ENCODE data around the gene H1-8. TPM values are rescaled to one million over a fixed set of nuclear protein-coding genes. Genes with fewer than 3 reads are reported as not detected.

The H1-8 gene
- total RNA-seq, 5 donors from 2014 or later (not counting 1 experiment from before 2014, with no cell fraction given), result not detected

DNA sequence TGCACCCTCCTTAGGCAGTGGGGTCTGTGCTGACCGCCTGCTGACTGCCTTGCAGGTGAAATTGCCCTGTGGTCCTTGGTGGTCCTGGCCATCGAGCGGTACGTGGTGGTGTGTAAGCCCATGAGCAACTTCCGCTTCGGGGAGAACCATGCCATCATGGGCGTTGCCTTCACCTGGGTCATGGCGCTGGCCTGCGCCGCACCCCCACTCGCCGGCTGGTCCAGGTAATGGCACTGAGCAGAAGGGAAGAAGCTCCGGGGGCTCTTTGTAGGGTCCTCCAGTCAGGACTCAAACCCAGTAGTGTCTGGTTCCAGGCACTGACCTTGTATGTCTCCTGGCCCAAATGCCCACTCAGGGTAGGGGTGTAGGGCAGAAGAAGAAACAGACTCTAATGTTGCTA, 12.2 kb upstream of the H1-8 start:
- H3K27me3 ChIP-seq (replicated peaks in 1 of 2; ENCODE audit: control insufficient read depth in 2 of 2, extremely low read depth in 1 of 2, insufficient read depth in 2 of 2, low read length in 1 of 2), result peaks cover 0 to 15% of the 10 kb centered on the region in 2 experiments
- no peaks in the 10 kb centered on the region for H3K9me3 ChIP-seq
- Mint-ChIP-seq H3K4me1 (no peaks in the 10 kb centered on the region), H3K9me3 (no peaks in the 10 kb centered on the region), H3K4me3 (no peak overlapping the region), H3K36me3 (no peaks in the 10 kb centered on the region), H3K27ac (no peak overlapping the region), H3K27me3 (peaks cover 0 to 2% of the 10 kb centered on the region in 2 donors)
- H3K4me3 ChIP-seq (ENCODE audit: control insufficient read depth in 1 of 2, extremely low read depth in 1 of 2, low read length in 1 of 2), result no peak overlapping the region
- ChIA-PET CTCF (no interaction called here), POLR2A (no interaction called here)
- ATAC-seq (replicated peaks in 1 of 4), result no peak
- 95% methylated on average over 11 of the region's 13 CpGs for WGBS (ENCODE audit: insufficient coverage)
- no peak for DNase-seq
- no peaks in the 10 kb centered on the region for H3K4me1 ChIP-seq (ENCODE audit: control insufficient read depth in 1 of 2, extremely low read depth in 1 of 2, insufficient read depth in 2 of 2, low read length in 2 of 2)
- no peaks in the 10 kb centered on the region for H3K36me3 ChIP-seq (ENCODE audit: control insufficient read depth in 2 of 2, extremely low read depth in 1 of 2, insufficient read depth in 1 of 2, low read length in 1 of 2)
- no peak overlapping the region for H3K27ac ChIP-seq (ENCODE audit: low read length)

DNA sequence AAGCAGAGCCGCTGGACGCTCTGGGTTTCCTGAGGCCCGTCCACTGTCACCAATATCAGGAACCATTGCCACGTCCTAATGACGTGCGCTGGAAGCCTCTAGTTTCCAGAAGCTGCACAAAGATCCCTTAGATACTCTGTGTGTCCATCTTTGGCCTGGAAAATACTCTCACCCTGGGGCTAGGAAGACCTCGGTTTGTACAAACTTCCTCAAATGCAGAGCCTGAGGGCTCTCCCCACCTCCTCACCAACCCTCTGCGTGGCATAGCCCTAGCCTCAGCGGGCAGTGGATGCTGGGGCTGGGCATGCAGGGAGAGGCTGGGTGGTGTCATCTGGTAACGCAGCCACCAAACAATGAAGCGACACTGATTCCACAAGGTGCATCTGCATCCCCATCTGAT, 11.3 kb upstream of the H1-8 start:
- Histone ChIP-seq H3K36me3 (ENCODE audit: control insufficient read depth in 2 of 2, extremely low read depth in 1 of 2, insufficient read depth in 1 of 2, low read length in 1 of 2) (no peaks in the 10 kb centered on the region), H3K9me3 (no peaks in the 10 kb centered on the region), H3K4me1 (ENCODE audit: control insufficient read depth in 1 of 2, extremely low read depth in 1 of 2, insufficient read depth in 2 of 2, low read length in 2 of 2) (no peaks in the 10 kb centered on the region), H3K4me3 (ENCODE audit: control insufficient read depth in 1 of 2, extremely low read depth in 1 of 2, low read length in 1 of 2) (no peak overlapping the region), H3K27ac (ENCODE audit: low read length) (no peak overlapping the region), H3K27me3 (replicated peaks in 1 of 2; ENCODE audit: control insufficient read depth in 2 of 2, extremely low read depth in 1 of 2, insufficient read depth in 2 of 2, low read length in 1 of 2) (peaks cover 0 to 15% of the 10 kb centered on the region in 2 experiments)
- no peak overlapping the region for H3K27ac Mint-ChIP-seq
- ATAC-seq (replicated peaks in 1 of 4) (no peak), DNase-seq (no peak)
- peaks cover 0 to 2% of the 10 kb centered on the region in 2 donors for H3K27me3 Mint-ChIP-seq
- ChIA-PET POLR2A (no interaction called here), CTCF (no interaction called here)
- no peaks in the 10 kb centered on the region for H3K36me3 Mint-ChIP-seq
- H3K9me3 Mint-ChIP-seq, result no peaks in the 10 kb centered on the region
- WGBS (ENCODE audit: insufficient coverage), result 91% methylated on average over 8 of the region's 11 CpGs
- no peak overlapping the region for H3K4me3 Mint-ChIP-seq
- no peaks in the 10 kb centered on the region for H3K4me1 Mint-ChIP-seq

DNA sequence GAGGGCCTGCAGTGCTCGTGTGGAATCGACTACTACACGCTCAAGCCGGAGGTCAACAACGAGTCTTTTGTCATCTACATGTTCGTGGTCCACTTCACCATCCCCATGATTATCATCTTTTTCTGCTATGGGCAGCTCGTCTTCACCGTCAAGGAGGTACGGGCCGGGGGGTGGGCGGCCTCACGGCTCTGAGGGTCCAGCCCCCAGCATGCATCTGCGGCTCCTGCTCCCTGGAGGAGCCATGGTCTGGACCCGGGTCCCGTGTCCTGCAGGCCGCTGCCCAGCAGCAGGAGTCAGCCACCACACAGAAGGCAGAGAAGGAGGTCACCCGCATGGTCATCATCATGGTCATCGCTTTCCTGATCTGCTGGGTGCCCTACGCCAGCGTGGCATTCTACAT, 10.7 kb upstream of the H1-8 start:
- ChIA-PET POLR2A (no interaction called here), CTCF (no interaction called here)
- Mint-ChIP-seq H3K9me3 (no peaks in the 10 kb centered on the region), H3K27ac (no peak overlapping the region), H3K4me1 (no peaks in the 10 kb centered on the region), H3K36me3 (no peaks in the 10 kb centered on the region), H3K27me3 (peaks cover 0 to 2% of the 10 kb centered on the region in 2 donors), H3K4me3 (no peak overlapping the region)
- ATAC-seq (replicated peaks in 1 of 4) (no peak), DNase-seq (no peak)
- Histone ChIP-seq H3K27ac (ENCODE audit: low read length) (no peak overlapping the region), H3K4me1 (ENCODE audit: control insufficient read depth in 1 of 2, extremely low read depth in 1 of 2, insufficient read depth in 2 of 2, low read length in 2 of 2) (no peaks in the 10 kb centered on the region), H3K27me3 (replicated peaks in 1 of 2; ENCODE audit: control insufficient read depth in 2 of 2, extremely low read depth in 1 of 2, insufficient read depth in 2 of 2, low read length in 1 of 2) (peaks cover 0 to 15% of the 10 kb centered on the region in 2 experiments), H3K36me3 (ENCODE audit: control insufficient read depth in 2 of 2, extremely low read depth in 1 of 2, insufficient read depth in 1 of 2, low read length in 1 of 2) (no peaks in the 10 kb centered on the region), H3K4me3 (ENCODE audit: control insufficient read depth in 1 of 2, extremely low read depth in 1 of 2, low read length in 1 of 2) (no peak overlapping the region), H3K9me3 (no peaks in the 10 kb centered on the region)
- WGBS (ENCODE audit: insufficient coverage), result 87% methylated on average over 20 of the region's 20 CpGs

DNA sequence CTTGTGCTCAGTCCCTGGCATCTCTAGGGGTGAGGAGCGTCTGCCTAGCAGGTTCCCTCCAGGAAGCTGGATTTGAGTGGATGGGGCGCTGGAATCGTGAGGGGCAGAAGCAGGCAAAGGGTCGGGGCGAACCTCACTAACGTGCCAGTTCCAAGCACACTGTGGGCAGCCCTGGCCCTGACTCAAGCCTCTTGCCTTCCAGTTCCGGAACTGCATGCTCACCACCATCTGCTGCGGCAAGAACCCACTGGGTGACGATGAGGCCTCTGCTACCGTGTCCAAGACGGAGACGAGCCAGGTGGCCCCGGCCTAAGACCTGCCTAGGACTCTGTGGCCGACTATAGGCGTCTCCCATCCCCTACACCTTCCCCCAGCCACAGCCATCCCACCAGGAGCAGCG, 9.6 kb upstream of the H1-8 start:
- ATAC-seq (replicated peaks in 1 of 4) (no peak), DNase-seq (no peak)
- H3K4me3 ChIP-seq (ENCODE audit: control insufficient read depth in 1 of 2, extremely low read depth in 1 of 2, low read length in 1 of 2), result no peak overlapping the region
- Mint-ChIP-seq H3K4me1 (no peaks in the 10 kb centered on the region), H3K9me3 (no peaks in the 10 kb centered on the region), H3K27ac (no peak overlapping the region), H3K27me3 (peaks cover 0 to 2% of the 10 kb centered on the region in 2 donors), H3K36me3 (no peaks in the 10 kb centered on the region), H3K4me3 (no peak overlapping the region)
- peaks cover 0 to 15% of the 10 kb centered on the region in 2 experiments for H3K27me3 ChIP-seq (replicated peaks in 1 of 2; ENCODE audit: control insufficient read depth in 2 of 2, extremely low read depth in 1 of 2, insufficient read depth in 2 of 2, low read length in 1 of 2)
- no peaks in the 10 kb centered on the region for H3K9me3 ChIP-seq
- ChIA-PET POLR2A (no interaction called here), CTCF (no interaction called here)
- H3K4me1 ChIP-seq (ENCODE audit: control insufficient read depth in 1 of 2, extremely low read depth in 1 of 2, insufficient read depth in 2 of 2, low read length in 2 of 2), result no peaks in the 10 kb centered on the region
- WGBS (ENCODE audit: insufficient coverage), result 84% methylated on average over 13 of the region's 16 CpGs
- H3K36me3 ChIP-seq (ENCODE audit: control insufficient read depth in 2 of 2, extremely low read depth in 1 of 2, insufficient read depth in 1 of 2, low read length in 1 of 2), result no peaks in the 10 kb centered on the region
- no peak overlapping the region for H3K27ac ChIP-seq (ENCODE audit: low read length)

DNA sequence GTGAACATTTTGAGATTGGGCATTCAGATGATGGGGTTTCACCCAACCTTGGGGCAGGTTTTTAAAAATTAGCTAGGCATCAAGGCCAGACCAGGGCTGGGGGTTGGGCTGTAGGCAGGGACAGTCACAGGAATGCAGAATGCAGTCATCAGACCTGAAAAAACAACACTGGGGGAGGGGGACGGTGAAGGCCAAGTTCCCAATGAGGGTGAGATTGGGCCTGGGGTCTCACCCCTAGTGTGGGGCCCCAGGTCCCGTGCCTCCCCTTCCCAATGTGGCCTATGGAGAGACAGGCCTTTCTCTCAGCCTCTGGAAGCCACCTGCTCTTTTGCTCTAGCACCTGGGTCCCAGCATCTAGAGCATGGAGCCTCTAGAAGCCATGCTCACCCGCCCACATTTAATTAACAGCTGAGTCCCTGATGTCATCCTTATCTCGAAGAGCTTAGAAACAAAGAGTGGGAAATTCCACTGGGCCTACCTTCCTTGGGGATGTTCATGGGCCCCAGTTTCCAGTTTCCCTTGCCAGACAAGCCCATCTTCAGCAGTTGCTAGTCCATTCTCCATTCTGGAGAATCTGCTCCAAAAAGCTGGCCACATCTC, 8.4 kb upstream of the H1-8 start:
- Histone ChIP-seq H3K4me3 (ENCODE audit: control insufficient read depth in 1 of 2, extremely low read depth in 1 of 2, low read length in 1 of 2) (no peak overlapping the region), H3K4me1 (ENCODE audit: control insufficient read depth in 1 of 2, extremely low read depth in 1 of 2, insufficient read depth in 2 of 2, low read length in 2 of 2) (no peaks in the 10 kb centered on the region), H3K9me3 (no peaks in the 10 kb centered on the region), H3K27ac (ENCODE audit: low read length) (no peak overlapping the region), H3K27me3 (replicated peaks in 1 of 2; ENCODE audit: control insufficient read depth in 2 of 2, extremely low read depth in 1 of 2, insufficient read depth in 2 of 2, low read length in 1 of 2) (peaks cover 0 to 15% of the 10 kb centered on the region in 2 experiments), H3K36me3 (ENCODE audit: control insufficient read depth in 2 of 2, extremely low read depth in 1 of 2, insufficient read depth in 1 of 2, low read length in 1 of 2) (no peaks in the 10 kb centered on the region)
- ChIA-PET CTCF (no interaction called here), POLR2A (no interaction called here)
- Mint-ChIP-seq H3K9me3 (no peaks in the 10 kb centered on the region), H3K4me1 (no peaks in the 10 kb centered on the region), H3K27ac (no peak overlapping the region), H3K27me3 (peaks cover 0 to 2% of the 10 kb centered on the region in 2 donors), H3K36me3 (no peaks in the 10 kb centered on the region), H3K4me3 (no peak overlapping the region)
- ATAC-seq (replicated peaks in 1 of 4) (no peak), DNase-seq (no peak)
- WGBS (ENCODE audit: insufficient coverage), result 67% methylated on average over 4 of the region's 4 CpGs

DNA sequence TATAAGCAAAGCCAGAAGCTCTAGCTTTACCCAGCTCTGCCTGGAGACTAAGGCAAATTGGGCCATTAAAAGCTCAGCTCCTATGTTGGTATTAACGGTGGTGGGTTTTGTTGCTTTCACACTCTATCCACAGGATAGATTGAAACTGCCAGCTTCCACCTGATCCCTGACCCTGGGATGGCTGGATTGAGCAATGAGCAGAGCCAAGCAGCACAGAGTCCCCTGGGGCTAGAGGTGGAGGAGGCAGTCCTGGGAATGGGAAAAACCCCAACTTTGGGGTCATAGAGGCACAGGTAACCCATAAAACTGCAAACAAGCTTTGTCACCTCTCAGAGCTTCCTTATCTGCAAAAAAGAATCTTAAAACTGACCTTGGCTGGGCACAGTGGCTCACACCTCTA, 7.9 kb upstream of the H1-8 start:
- ChIA-PET CTCF (no interaction called here), POLR2A (no interaction called here)
- no peak overlapping the region for H3K27ac ChIP-seq (ENCODE audit: low read length)
- peaks cover 0 to 15% of the 10 kb centered on the region in 2 experiments for H3K27me3 ChIP-seq (replicated peaks in 1 of 2; ENCODE audit: control insufficient read depth in 2 of 2, extremely low read depth in 1 of 2, insufficient read depth in 2 of 2, low read length in 1 of 2)
- DNase-seq (no peak), ATAC-seq (replicated peaks in 1 of 4) (no peak)
- no peaks in the 10 kb centered on the region for H3K36me3 ChIP-seq (ENCODE audit: control insufficient read depth in 2 of 2, extremely low read depth in 1 of 2, insufficient read depth in 1 of 2, low read length in 1 of 2)
- no CpG with 5 or more reads among the region's 1 CpG for whole genome bisulfite sequencing (ENCODE audit: insufficient coverage)
- Mint-ChIP-seq H3K36me3 (no peaks in the 10 kb centered on the region), H3K9me3 (no peaks in the 10 kb centered on the region), H3K4me3 (no peak overlapping the region), H3K27me3 (peaks cover 0 to 2% of the 10 kb centered on the region in 2 donors), H3K4me1 (no peaks in the 10 kb centered on the region), H3K27ac (no peak overlapping the region)
- no peaks in the 10 kb centered on the region for H3K9me3 ChIP-seq
- no peaks in the 10 kb centered on the region for H3K4me1 ChIP-seq (ENCODE audit: control insufficient read depth in 1 of 2, extremely low read depth in 1 of 2, insufficient read depth in 2 of 2, low read length in 2 of 2)
- H3K4me3 ChIP-seq (ENCODE audit: control insufficient read depth in 1 of 2, extremely low read depth in 1 of 2, low read length in 1 of 2), result no peak overlapping the region

DNA sequence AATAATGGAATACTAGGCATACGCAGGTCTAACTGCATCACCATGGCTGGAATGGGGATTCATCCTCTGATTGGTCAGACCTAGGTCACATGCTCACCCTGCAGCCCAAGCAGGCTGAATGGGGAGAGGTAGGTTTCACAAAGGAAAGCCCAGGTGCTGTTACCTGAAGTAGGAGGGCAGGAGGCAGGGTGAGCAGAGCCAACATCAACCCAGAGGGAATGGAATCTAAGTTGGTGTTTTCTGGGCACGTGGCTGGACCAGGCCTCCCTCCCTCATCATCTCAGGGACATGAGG, 6.7 kb upstream of the H1-8 start:
- H3K27me3 ChIP-seq (replicated peaks in 1 of 2; ENCODE audit: control insufficient read depth in 2 of 2, extremely low read depth in 1 of 2, insufficient read depth in 2 of 2, low read length in 1 of 2), result peaks cover 0 to 13% of the 10 kb centered on the region in 2 experiments
- CTCF ChIA-PET, result interaction anchor here in 1 of 2 donors (0.6 kb wide), 1 partner anchor 51 kb away, joined by 3 read pairs; no protein-coding TSS in a partner anchor
- no peak for ATAC-seq (replicated peaks in 1 of 4)
- Mint-ChIP-seq H3K4me1 (no peaks in the 10 kb centered on the region), H3K36me3 (no peaks in the 10 kb centered on the region), H3K9me3 (no peaks in the 10 kb centered on the region), H3K4me3 (no peak overlapping the region), H3K27ac (no peak overlapping the region), H3K27me3 (peaks cover 0 to 2% of the 10 kb centered on the region in 2 donors)
- no peaks in the 10 kb centered on the region for H3K36me3 ChIP-seq (ENCODE audit: control insufficient read depth in 2 of 2, extremely low read depth in 1 of 2, insufficient read depth in 1 of 2, low read length in 1 of 2)
- H3K4me1 ChIP-seq (ENCODE audit: control insufficient read depth in 1 of 2, extremely low read depth in 1 of 2, insufficient read depth in 2 of 2, low read length in 2 of 2), result no peaks in the 10 kb centered on the region
- no peak for DNase-seq
- POLR2A ChIA-PET, result no interaction called here
- H3K27ac ChIP-seq (ENCODE audit: low read length), result no peak overlapping the region
- no peak overlapping the region for H3K4me3 ChIP-seq (ENCODE audit: control insufficient read depth in 1 of 2, extremely low read depth in 1 of 2, low read length in 1 of 2)
- WGBS (ENCODE audit: insufficient coverage), result 100% methylated on average over 1 of the region's 2 CpGs
- H3K9me3 ChIP-seq, result no peaks in the 10 kb centered on the region
